ENCODE measurements around the gene MEGF6. TPM values are rescaled to one million over a fixed set of nuclear protein-coding genes. Genes with fewer than 3 reads are reported as not detected.

MEGF6 gene
- total and polyA plus RNA-seq, 12 donors: 0.15 to 29.2 (median 8.2) TPM

- no peak for TF ChIP-seq POLR2A (IDR thresholded peaks at IDR 0.05)
- TF ChIP-seq, protein P1, sequence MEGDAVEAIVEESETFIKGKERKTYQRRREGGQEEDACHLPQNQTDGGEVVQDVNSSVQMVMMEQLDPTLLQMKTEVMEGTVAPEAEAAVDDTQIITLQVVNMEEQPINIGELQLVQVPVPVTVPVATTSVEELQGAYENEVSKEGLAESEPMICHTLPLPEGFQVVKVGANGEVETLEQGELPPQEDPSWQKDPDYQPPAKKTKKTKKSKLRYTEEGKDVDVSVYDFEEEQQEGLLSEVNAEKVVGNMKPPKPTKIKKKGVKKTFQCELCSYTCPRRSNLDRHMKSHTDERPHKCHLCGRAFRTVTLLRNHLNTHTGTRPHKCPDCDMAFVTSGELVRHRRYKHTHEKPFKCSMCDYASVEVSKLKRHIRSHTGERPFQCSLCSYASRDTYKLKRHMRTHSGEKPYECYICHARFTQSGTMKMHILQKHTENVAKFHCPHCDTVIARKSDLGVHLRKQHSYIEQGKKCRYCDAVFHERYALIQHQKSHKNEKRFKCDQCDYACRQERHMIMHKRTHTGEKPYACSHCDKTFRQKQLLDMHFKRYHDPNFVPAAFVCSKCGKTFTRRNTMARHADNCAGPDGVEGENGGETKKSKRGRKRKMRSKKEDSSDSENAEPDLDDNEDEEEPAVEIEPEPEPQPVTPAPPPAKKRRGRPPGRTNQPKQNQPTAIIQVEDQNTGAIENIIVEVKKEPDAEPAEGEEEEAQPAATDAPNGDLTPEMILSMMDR (IDR thresholded peaks at IDR 0.05): no peak
- H3K36me3 ChIP-seq (replicated peaks in 1 of 2): no peaks in the 10 kb centered on the region
- intact Hi-C loops (cut with DNase I): no loop called here
- H3K27me3 ChIP-seq: peaks cover 18% of the 10 kb centered on the region
- no peaks in the 10 kb centered on the region for H3K9me3 ChIP-seq (replicated peaks in 1 of 3)
- peak overlapping the region in 1 of 4 donors; percentile 69 for H3K4me3 ChIP-seq
- DNase-seq: no peak
- WGBS, 4 donors: 28 to 54% (median 35%) methylated on average over 16 to 32 of the region's 32 CpGs
- H3K27ac ChIP-seq: peak overlapping the region in 1 of 5 donors; percentile 69
- peaks cover 0 to 6% of the 10 kb centered on the region in 2 donors for H3K4me1 ChIP-seq (replicated peaks in 1 of 2)
Observed at GRCh38 chr1:3530086-3530925, 81.0 kb downstream of the MEGF6 start.

DNA sequence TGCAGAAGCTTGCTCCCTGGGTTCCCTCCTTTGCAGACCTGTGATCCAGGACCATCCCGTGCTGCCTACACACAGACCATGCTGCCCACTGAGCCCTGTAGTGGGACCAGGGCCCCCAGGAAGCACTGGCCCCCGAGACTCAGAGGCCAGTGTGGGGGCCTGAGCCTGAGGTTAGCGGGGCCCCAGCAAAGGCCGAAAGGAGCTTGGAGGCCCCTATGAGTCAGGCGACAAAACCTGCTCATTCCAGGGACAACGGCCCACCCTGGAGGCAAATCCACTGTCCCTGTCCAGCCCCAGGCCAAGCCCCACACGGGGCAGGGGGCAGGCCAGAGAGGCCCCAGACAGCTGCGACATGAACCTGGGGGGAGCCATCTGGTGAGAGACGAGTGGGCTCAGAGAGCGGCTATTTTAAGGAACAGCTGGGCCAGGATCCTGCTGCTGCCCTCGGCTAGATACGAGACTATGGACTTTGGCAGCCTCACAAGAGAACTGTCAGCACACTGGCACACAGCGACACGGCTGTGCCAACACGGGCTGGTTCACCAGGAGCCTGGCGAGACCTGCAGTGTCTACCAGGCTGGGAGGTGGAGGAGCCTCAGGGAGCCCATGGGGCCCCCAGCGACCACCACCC is 82.1 kb downstream of the MEGF6 start:
- intact Hi-C loops (cut with DNase I): no loop called here
- 63 to 76% (median 65%) methylated on average over 10 to 17 of the region's 17 CpGs; no CpG with 5 or more reads in 1 of the 4 donors for WGBS, 4 donors
- no peak overlapping the region for H3K4me3 ChIP-seq
- peaks cover 0 to 6% of the 10 kb centered on the region in 2 donors for H3K4me1 ChIP-seq (replicated peaks in 1 of 2)
- TF ChIP-seq, protein P1 (IDR thresholded peaks at IDR 0.05): no peak
- no peak for TF ChIP-seq POLR2A (IDR thresholded peaks at IDR 0.05)
- peaks cover 18% of the 10 kb centered on the region for H3K27me3 ChIP-seq
- DNase-seq: no peak
- no peaks in the 10 kb centered on the region for H3K36me3 ChIP-seq (replicated peaks in 1 of 2)
- no peak overlapping the region for H3K27ac ChIP-seq
- no peaks in the 10 kb centered on the region for H3K9me3 ChIP-seq (replicated peaks in 1 of 3)

- intact Hi-C loops (cut with DNase I): no loop called here
- no peak for DNase-seq
- peaks cover 0 to 6% of the 10 kb centered on the region in 2 donors for H3K4me1 ChIP-seq (replicated peaks in 1 of 2)
- no peak overlapping the region for H3K4me3 ChIP-seq
- 80 to 81% (median 80%) methylated on average over 4 to 12 of the region's 12 CpGs for WGBS, 4 donors
- H3K9me3 ChIP-seq (replicated peaks in 1 of 3): no peaks in the 10 kb centered on the region
- no peaks in the 10 kb centered on the region for H3K36me3 ChIP-seq (replicated peaks in 1 of 2)
- peaks cover 18% of the 10 kb centered on the region for H3K27me3 ChIP-seq
- no peak for TF ChIP-seq POLR2A (IDR thresholded peaks at IDR 0.05)
- TF ChIP-seq, protein P1 (IDR thresholded peaks at IDR 0.05): no peak
- no peak overlapping the region for H3K27ac ChIP-seq
Observed at GRCh38 chr1:3527774-3528173, 83.5 kb downstream of the MEGF6 start.

Data from adrenal gland (tissue), 12 donors.